GM12892 (cell line): Measurements from ENCODE around the gene OPN1MW3. TPM values are rescaled to one million over a fixed set of nuclear protein-coding genes. Genes with fewer than 3 reads are reported as not detected.
"Not testable (repeated sequence)": the region's sequence is repeated elsewhere in the genome, so short reads cannot be mapped to it uniquely, and the experiment has no call there.

Source experiments
- DNase-seq: peaks from one replicate; pipeline ENCODE4 v3.0.0; 2011; ENCODE audit not compliant: insufficient read length
- FAIRE-seq: peaks from 2 replicates; lab custom pipeline; 2011; peaks lifted over from hg19 to GRCh38; lab: Jason Lieb, UNC
- polyA plus RNA-seq: library from polyadenylated mRNA; unstranded; fragments of >200 nt; gene quantifications from one replicate; pipeline ENCODE4 v1.2.1, GENCODE V29; 2012; ENCODE audit warnings: missing spikeins, inconsistent platforms; ENCODE audit not compliant: missing spikeins

The OPN1MW3 gene
- not detected for polyA plus RNA-seq

DNA sequence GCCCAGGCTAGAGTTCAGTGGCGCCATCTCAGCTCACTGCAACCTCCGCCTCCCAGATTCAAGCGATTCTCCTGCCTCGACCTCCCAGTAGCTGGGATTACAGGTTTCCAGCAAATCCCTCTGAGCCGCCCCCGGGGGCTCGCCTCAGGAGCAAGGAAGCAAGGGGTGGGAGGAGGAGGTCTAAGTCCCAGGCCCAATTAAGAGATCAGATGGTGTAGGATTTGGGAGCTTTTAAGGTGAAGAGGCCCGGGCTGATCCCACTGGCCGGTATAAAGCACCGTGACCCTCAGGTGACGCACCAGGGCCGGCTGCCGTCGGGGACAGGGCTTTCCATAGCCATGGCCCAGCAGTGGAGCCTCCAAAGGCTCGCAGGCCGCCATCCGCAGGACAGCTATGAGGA lies at the start of gene OPN1MW3:
Gene OPN1MW3 (plus strand): TSS at position 301 of the 400 bp plus-strand sequence. CDS start 38 bp downstream, at position 339.
- not testable (repeated sequence) for DNase-seq, FAIRE-seq

DNA sequence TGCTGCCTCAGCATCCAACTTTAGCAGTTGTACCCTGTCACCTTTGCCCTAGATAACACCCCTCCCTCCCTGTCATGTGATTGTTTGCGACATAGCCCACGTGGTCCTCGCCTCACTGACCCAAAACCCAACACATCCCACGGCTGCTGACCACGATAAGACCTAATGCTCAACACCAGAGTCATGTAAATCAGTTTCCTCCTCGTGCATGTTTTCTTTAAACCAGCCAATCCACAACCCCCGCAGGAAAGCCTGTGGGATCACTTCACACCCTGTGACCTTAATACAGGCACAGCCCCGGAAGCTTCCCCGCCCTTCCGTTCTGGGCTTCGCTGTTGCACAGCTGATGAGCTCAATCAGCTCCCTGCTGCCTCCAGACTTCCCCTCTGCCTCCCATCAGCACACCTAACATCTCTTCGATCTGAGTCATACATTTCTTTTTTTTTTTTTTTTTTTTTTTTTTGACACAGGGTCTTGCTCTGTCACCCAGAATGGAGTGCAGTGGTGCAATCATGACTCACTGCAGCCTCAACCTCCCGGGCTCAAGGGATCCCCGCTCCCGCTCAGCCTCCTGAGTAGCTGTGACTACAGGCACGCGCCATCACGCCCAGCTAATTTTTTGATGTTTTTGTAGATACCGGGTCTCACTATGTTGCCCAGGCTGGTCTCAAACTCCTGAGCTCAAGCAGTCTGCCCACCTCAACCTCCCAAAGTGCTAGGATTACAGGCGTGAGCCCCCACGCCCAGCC lies 47.5 kb upstream of the OPN1MW3 start:
- FAIRE-seq, DNase-seq: not testable (repeated sequence)

DNA sequence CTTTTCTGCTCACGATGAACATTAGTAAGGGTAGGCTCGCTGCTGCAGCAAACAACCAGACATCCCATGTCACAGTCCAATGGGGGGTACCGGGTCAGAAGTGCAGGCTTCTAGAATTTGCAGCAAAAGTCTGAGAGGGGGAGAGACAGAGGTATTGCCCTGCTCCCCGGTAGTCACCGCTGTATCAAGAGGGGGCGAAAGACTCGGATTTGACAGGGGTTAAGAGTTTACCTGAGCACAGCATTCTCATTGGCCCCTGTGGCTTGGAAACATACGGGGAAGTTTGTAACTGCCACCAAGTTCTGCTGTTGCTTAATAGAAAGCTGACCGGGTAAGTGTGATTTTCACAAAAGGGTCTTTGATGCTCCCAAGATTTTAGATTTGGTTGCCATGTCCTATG lies 46.3 kb upstream of the OPN1MW3 start:
- DNase-seq, FAIRE-seq: not testable (repeated sequence)

DNA sequence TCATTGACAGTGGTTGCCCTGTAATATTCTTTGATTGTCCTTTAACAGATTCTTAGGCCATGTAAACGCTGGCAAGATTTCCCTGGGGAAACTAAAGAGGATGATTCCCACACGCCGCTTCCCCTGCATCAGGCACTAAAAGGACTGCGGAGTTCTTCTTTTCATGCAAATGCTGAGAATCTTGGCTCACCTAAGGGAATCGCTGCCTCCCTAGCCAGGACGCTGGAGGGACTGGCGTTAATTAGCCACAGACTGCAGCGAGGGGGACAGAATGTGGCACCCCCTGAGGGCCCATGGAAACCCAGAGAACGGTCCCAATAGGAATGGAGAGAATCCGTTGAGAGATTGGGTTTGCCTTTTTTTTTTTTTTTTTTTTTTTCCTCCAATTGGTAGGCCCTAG lies 45.9 kb upstream of the OPN1MW3 start:
- not testable (repeated sequence) for DNase-seq, FAIRE-seq

DNA sequence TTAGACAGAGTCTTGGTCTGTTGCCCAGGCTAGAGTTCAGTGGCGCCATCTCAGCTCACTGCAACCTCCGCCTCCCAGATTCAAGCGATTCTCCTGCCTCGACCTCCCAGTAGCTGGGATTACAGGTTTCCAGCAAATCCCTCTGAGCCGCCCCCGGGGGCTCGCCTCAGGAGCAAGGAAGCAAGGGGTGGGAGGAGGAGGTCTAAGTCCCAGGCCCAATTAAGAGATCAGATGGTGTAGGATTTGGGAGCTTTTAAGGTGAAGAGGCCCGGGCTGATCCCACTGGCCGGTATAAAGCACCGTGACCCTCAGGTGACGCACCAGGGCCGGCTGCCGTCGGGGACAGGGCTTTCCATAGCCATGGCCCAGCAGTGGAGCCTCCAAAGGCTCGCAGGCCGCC lies 37.9 kb upstream of the OPN1MW3 start, which contains the start of gene OPN1MW2:
Gene OPN1MW2 (plus strand): TSS at position 301 of the 400 bp plus-strand sequence. CDS start 60 bp downstream, at position 361.
- FAIRE-seq, DNase-seq: not testable (repeated sequence)

DNA sequence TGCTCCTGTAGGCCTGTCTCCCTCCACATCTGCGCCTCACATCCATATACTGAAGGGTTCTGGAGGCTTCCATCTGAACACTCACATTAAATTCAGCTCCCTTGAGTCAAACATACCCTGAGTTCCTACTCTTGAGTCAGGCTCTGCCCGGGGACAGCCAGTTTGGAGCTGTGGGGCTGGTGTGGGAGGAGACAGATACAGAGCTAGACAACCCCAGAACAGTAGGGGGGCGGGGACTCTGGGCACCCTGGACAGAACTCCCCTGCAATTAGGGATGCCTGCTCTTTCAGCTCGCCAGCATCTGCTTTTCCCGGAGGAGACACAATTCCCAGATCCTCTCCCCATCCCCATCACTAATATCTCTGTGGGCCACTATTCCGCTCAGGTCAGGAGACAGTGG lies 32.1 kb upstream of the OPN1MW3 start:
- not testable (repeated sequence) for FAIRE-seq, DNase-seq

DNA sequence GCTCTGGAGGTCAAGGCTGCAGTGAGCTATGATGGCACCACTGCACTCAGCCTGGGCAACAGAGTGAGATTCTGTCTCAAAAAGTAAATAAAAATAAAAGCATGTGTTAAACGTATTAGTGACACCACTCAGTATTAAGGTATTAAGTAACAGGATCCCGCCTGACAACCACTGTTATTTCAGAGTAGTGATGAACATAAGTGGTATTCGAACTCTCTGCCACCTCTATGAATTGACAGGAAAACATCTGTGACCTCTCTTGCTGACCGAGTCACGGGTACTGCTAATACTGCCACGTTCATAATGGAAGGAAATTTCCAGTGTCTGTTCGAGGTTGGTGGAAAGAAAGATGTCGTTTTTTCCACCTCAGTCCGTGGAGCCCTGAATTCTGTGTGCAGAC lies 30.7 kb upstream of the OPN1MW3 start:
- FAIRE-seq, DNase-seq: not testable (repeated sequence)

DNA sequence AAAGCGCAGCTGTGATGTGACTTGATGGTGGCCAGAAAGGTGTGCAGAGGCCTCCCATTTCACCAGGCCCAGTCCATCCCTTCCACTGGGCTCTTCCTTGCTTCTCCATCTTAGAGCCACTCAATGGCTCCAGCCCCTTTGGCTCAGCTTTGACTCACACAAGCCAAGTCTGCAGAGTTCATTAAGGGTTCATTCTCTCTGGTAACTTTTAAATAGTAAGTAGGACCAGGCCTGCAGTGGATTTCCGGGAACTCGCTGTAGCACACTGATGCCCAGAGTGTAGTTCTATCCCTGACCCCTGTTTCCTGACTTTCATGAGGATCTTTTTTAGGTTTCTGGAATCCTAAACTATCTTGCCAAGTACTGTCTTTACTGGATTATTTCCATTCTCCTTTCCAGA lies 25.9 kb upstream of the OPN1MW3 start:
- not testable (repeated sequence) for DNase-seq, FAIRE-seq

DNA sequence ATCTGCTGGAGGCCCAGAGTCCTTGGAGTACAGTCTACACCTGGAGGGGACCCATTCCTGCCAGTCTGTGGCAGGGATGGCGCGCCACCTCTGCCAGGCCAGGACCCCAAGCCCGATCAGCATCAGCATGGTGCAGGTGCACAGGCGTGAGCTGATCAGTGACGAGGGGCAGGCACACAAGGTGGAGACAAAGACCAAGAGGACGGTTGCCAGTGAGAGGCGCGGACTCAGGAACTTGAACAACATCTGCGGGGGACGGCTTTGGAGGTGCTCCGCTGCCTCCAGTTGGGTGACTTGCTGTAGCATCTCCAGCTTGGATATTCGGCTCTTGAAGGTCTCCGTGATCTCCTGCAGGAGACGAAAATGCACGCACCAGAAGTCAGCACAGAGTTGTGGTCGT lies 23.8 kb upstream of the OPN1MW3 start:
- not testable (repeated sequence) for DNase-seq, FAIRE-seq

DNA sequence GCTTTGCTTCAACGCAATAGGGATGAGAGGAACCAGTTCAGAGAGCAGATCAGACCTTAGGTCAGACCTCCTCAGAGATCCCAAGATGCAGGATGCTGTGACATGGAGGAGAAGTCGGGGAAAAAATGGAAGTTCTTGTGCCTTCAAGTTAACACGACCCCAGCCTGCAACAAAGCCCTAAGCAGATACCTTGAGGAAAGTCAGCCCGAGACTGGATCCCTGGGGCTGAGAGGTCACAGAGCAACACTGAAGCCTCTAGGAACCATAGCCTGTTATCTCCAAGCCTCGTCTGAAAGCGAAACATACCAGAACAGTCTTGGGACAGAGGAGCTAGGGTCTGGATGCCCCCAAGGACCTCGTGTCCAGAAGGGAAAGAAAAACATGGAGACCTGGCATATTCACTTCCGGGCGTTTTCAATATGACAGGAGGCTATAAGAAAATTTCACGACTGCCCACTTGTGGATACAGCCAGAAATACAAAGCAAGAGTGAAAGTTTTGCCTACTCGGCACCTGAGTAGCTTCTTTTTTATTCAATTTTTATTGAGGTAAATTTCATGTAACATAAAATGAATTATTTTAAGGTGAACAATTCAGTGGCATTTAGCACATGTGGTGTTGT lies 18.3 kb upstream of the OPN1MW3 start:
- FAIRE-seq, DNase-seq: not testable (repeated sequence)

DNA sequence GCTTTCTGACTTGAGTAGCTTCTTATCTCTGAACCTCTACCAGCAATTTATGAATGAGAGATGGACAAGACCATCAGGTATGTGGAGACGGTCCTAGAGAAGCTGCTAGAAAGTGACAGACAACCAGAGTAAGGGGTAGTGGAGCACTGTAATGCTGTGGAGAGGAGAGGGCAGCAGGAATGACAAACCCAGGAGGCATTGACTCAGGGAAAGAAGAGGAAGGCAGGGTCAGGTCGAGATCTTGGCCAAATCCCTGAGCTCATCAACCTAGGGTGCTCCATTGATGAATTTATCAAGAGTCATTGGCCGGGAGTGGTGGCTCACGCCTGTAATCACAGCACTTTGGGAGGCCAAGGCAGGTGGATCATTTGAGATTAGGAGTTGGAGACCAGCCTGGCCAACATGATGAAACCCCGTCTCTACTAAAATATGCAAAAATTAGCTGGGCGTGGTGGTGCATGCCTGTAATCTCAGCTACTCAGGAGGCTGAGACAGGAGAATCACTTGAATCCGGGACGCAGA lies 17.3 kb upstream of the OPN1MW3 start:
- not testable (repeated sequence) for FAIRE-seq, DNase-seq

DNA sequence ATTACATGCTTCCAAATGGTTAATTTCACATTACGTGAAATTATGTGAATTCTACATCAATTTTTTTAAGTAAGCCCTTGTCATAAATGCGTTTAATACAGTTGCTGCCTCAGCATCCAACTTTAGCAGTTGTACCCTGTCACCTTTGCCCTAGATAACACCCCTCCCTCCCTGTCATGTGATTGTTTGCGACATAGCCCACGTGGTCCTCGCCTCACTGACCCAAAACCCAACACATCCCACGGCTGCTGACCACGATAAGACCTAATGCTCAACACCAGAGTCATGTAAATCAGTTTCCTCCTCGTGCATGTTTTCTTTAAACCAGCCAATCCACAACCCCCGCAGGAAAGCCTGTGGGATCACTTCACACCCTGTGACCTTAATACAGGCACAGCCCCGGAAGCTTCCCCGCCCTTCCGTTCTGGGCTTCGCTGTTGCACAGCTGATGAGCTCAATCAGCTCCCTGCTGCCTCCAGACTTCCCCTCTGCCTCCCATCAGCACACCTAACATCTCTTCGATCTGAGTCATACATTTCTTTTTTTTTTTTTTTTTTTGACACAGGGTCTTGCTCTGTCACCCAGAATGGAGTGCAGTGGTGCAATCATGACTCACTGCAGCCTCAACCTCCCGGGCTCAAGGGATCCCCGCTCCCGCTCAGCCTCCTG lies 9.9 kb upstream of the OPN1MW3 start:
- FAIRE-seq, DNase-seq: not testable (repeated sequence)

DNA sequence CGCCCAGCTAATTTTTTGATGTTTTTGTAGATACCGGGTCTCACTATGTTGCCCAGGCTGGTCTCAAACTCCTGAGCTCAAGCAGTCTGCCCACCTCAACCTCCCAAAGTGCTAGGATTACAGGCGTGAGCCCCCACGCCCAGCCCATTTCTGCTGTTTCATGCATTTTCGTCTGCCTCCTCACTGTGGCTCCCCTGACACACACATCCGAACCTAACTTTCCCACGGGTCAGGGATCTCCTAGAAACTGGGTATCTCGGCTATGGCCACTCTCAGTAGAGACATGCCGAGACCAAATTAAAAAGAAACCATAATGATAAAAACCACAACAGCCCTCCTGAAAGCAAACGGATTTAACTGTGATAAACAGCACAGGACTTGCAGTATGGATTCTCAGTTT lies 9.3 kb upstream of the OPN1MW3 start:
- not testable (repeated sequence) for FAIRE-seq, DNase-seq

DNA sequence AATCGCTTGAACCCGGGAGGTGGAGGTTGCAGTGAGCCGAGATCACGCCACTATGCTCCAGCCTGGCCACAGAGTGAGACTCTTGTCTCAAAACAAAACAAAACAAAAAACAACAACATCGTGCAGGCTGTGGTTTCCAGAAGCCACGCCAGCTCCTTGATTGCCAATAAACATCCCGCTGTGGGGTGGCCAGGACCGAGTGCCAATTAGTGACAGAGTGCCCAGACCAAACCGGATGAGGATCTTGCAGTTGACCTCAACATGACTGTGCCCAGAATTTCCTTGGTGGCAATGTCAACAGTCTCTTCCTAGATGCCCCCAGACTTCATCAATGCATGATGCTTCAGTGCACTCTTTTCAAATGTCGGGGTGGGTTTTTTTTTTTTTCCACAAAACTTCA lies 1.3 kb downstream of the OPN1MW3 start:
- not testable (repeated sequence) for FAIRE-seq, DNase-seq

DNA sequence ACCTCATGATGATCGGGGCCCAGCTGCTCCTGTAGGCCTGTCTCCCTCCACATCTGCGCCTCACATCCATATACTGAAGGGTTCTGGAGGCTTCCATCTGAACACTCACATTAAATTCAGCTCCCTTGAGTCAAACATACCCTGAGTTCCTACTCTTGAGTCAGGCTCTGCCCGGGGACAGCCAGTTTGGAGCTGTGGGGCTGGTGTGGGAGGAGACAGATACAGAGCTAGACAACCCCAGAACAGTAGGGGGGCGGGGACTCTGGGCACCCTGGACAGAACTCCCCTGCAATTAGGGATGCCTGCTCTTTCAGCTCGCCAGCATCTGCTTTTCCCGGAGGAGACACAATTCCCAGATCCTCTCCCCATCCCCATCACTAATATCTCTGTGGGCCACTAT lies 5.7 kb downstream of the OPN1MW3 start:
- not testable (repeated sequence) for DNase-seq, FAIRE-seq

DNA sequence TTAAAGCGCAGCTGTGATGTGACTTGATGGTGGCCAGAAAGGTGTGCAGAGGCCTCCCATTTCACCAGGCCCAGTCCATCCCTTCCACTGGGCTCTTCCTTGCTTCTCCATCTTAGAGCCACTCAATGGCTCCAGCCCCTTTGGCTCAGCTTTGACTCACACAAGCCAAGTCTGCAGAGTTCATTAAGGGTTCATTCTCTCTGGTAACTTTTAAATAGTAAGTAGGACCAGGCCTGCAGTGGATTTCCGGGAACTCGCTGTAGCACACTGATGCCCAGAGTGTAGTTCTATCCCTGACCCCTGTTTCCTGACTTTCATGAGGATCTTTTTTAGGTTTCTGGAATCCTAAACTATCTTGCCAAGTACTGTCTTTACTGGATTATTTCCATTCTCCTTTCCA lies 11.9 kb downstream of the OPN1MW3 start:
- DNase-seq, FAIRE-seq: not testable (repeated sequence)

DNA sequence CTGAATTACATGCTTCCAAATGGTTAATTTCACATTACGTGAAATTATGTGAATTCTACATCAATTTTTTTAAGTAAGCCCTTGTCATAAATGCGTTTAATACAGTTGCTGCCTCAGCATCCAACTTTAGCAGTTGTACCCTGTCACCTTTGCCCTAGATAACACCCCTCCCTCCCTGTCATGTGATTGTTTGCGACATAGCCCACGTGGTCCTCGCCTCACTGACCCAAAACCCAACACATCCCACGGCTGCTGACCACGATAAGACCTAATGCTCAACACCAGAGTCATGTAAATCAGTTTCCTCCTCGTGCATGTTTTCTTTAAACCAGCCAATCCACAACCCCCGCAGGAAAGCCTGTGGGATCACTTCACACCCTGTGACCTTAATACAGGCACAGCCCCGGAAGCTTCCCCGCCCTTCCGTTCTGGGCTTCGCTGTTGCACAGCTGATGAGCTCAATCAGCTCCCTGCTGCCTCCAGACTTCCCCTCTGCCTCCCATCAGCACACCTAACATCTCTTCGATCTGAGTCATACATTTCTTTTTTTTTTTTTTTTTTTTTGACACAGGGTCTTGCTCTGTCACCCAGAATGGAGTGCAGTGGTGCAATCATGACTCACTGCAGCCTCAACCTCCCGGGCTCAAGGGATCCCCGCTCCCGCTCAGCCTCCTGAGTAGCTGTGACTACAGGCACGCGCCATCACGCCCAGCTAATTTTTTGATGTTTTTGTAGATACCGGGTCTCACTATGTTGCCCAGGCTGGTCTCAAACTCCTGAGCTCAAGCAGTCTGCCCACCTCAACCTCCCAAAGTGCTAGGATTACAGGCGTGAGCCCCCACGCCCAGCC lies 27.3 kb downstream of the OPN1MW3 start:
- DNase-seq, FAIRE-seq: not testable (repeated sequence)

DNA sequence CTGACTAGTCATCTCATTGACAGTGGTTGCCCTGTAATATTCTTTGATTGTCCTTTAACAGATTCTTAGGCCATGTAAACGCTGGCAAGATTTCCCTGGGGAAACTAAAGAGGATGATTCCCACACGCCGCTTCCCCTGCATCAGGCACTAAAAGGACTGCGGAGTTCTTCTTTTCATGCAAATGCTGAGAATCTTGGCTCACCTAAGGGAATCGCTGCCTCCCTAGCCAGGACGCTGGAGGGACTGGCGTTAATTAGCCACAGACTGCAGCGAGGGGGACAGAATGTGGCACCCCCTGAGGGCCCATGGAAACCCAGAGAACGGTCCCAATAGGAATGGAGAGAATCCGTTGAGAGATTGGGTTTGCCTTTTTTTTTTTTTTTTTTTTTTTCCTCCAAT lies 29.0 kb downstream of the OPN1MW3 start:
- FAIRE-seq, DNase-seq: not testable (repeated sequence)
